T follicular helper cell (primary cell): ENCODE data around the gene DNM1.
"Not testable (repeated sequence)": the region's sequence is repeated elsewhere in the genome, so short reads cannot be mapped to it uniquely, and the experiment has no call there.

Experiments used
- DNase-seq: peaks from one replicate; pipeline ENCODE4 v3.0.0-alpha.2; 2020; ENCODE audit warnings: low read depth

The DNM1 gene

GRCh38 chr9:128224877-128225276, 21.7 kb downstream of the DNM1 start:
- DNase-seq = no peak

- DNase-seq = no peak
Measured at GRCh38 chr9:128225770-128226411, 22.7 kb downstream of the DNM1 start.

GRCh38 chr9:128226412-128226801, 23.2 kb downstream of the DNM1 start:
- DNase-seq = no peak

- DNase-seq = not testable (repeated sequence)
Measured at GRCh38 chr9:128230897-128231296, 27.7 kb downstream of the DNM1 start.

- no peak for DNase-seq
Measured at GRCh38 chr9:128231638-128232527, 28.7 kb downstream of the DNM1 start.

- DNase-seq = no peak
Measured at GRCh38 chr9:128232528-128233428, 29.6 kb downstream of the DNM1 start.

GRCh38 chr9:128233817-128234406, 30.7 kb downstream of the DNM1 start:
- no peak for DNase-seq

- DNase-seq = no peak
Measured at GRCh38 chr9:128242124-128242523, 38.9 kb downstream of the DNM1 start.

- DNase-seq = no peak
Measured at GRCh38 chr9:128242828-128243214, 39.6 kb downstream of the DNM1 start.

- DNase-seq = no peak
Measured at GRCh38 chr9:128243215-128244018, 40.2 kb downstream of the DNM1 start.

- DNase-seq = no peak
Measured at GRCh38 chr9:128244091-128244836, 41.1 kb downstream of the DNM1 start.

- no peak for DNase-seq
Measured at GRCh38 chr9:128244837-128245231, 41.7 kb downstream of the DNM1 start.

- DNase-seq = no peak
Measured at GRCh38 chr9:128245421-128246151, 42.4 kb downstream of the DNM1 start.

GRCh38 chr9:128246471-128246870, 43.3 kb downstream of the DNM1 start:
- no peak for DNase-seq

GRCh38 chr9:128247226-128247803, 44.1 kb downstream of the DNM1 start:
- DNase-seq = no peak

- no peak for DNase-seq
Measured at GRCh38 chr9:128249558-128249907, 46.4 kb downstream of the DNM1 start.

- peak; percentile 98 for DNase-seq
Measured at GRCh38 chr9:128249908-128250838, 47.0 kb downstream of the DNM1 start.
